Activated CD4-positive, alpha-beta T cell treated with anti-CD3 and anti-CD28 coated beads, Interleukin-2, amount 10 ng/mL, durations not matched to agents 7 days and 5 days (primary cell): Measurements from ENCODE around the gene PSMB9. TPM values are rescaled to one million over a fixed set of nuclear protein-coding genes. Genes with fewer than 3 reads are reported as not detected.

ENCODE experiments used
- CTCF ChIA-PET: fragments of 350-600 bp; sonication (Branson Sonifier 250); formaldehyde crosslinking; loops from one replicate; lab custom pipeline; 2021; ENCODE audit warnings: antibody characterized with exemption; lab: Charles Lee
- POLR2A ChIA-PET: fragments of 350-600 bp; sonication (Branson Sonifier 250); formaldehyde crosslinking; loops from one replicate; lab custom pipeline; 2021; ENCODE audit warnings: antibody characterized with exemption; lab: Charles Lee
- DNase-seq: peaks from one replicate; pipeline ENCODE4 v3.0.0-alpha.2; 2020
- H3K27ac Mint-ChIP-seq: one replicate; pipeline ENCODE4 v1.8.0; 2021; ENCODE audit warnings: mild to moderate bottlenecking, moderate library complexity, mixed read lengths
- H3K27me3 Mint-ChIP-seq: one replicate; pipeline ENCODE4 v1.8.0; 2021; ENCODE audit warnings: mixed read lengths
- H3K36me3 Mint-ChIP-seq: one replicate; pipeline ENCODE4 v1.8.0; 2021; ENCODE audit warnings: low read depth, mixed read lengths
- H3K4me1 Mint-ChIP-seq: one replicate; pipeline ENCODE4 v1.8.0; 2021; ENCODE audit warnings: mixed read lengths
- H3K4me3 Mint-ChIP-seq: one replicate; pipeline ENCODE4 v1.8.0; 2021; ENCODE audit warnings: mild to moderate bottlenecking, moderate library complexity, mixed read lengths
- H3K9me3 Mint-ChIP-seq: one replicate; pipeline ENCODE4 v1.8.0; 2021; ENCODE audit warnings: mixed read lengths
- total RNA-seq, 2 experiments: library from RNA; stranded (reverse); gene quantifications; one replicate each; pipeline ENCODE4 v1.2.3, GENCODE V29; 2021

The PSMB9 gene
- total RNA-seq, 2 experiments from 2014 or later = 329 to 391 TPM

DNA sequence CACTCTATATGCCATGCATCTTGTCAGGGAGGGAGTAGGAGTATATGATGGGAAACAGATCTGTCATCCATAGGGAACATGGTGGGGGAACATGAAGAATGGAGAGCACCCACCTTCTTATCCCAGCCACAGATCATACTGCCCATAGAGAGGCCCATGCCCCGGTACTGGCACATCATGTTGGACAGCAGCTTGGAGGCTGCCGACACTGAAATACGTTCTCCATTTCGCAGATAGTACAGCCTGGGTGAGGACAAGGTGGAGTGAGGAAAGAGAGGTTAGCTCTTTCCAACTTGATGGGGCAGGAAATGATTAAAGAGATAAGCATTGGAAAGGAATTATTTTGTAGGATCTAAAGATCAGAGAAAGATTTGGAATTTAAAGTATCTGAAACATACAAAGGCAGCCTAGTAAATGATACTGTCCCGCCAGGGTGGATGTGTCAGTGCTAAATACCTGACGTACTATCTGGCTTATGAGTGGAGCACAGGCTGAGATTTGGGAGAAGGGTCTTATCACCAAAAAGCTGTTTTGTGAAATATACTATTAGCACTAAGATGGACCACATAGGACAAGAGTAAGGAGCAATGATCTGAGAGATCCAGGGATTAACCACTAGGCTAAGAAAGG, 11.9 kb upstream of the PSMB9 start:
- peaks cover 64% of the 10 kb centered on the region for H3K4me1 Mint-ChIP-seq
- H3K27me3 Mint-ChIP-seq = no peaks in the 10 kb centered on the region
- peaks cover 76% of the 10 kb centered on the region for H3K36me3 Mint-ChIP-seq
- no peak for DNase-seq
- peak overlapping the region; percentile 100 for H3K27ac Mint-ChIP-seq
- CTCF ChIA-PET = interaction anchor here (0.7 to 7.1 kb wide), 5 partner anchors 9 to 136 kb away, joined by 3 to 88 read pairs (median 4); partner anchors contain the start of genes HLA-DMB, PSMB9 and TAP1
- no peaks in the 10 kb centered on the region for H3K9me3 Mint-ChIP-seq
- H3K4me3 Mint-ChIP-seq = peak overlapping the region; percentile 99
- POLR2A ChIA-PET = interaction anchor here (0.9 to 1.2 kb wide), 2 partner anchors 11 to 130 kb away, joined by 3 to 5 read pairs; partner anchors contain the start of gene TAP1

DNA sequence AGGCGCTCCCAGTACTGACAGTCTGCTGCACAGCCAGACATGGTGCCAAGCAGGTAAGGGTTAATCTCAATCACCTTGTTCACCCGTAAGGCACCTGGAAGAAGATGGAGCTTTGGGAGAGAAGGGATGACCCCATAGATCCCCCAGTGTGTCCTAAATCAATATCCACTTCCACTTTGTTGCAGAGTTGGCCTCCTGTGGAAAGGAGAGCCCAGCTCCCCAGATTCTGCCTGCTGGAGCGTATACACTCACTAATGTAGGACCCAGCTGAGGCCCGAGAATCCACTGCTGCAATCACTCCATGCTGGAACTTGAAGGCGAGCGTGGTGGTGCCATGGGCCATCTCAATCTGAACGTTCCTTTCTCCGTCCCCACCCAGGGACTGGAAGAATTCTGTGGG, 11.3 kb upstream of the PSMB9 start:
- Mint-ChIP-seq H3K27ac (peak overlapping the region; percentile 100), H3K27me3 (no peaks in the 10 kb centered on the region), H3K36me3 (peaks cover 76% of the 10 kb centered on the region), H3K4me1 (peaks cover 65% of the 10 kb centered on the region), H3K4me3 (peak overlapping the region; percentile 99), H3K9me3 (no peaks in the 10 kb centered on the region)
- ChIA-PET CTCF (interaction anchor here (0.7 to 7.1 kb wide), 5 partner anchors 8 to 135 kb away, joined by 3 to 88 read pairs (median 4); partner anchors contain the start of genes HLA-DMB, PSMB9 and TAP1), POLR2A (interaction anchor here (0.9 to 1.2 kb wide), 2 partner anchors 11 to 129 kb away, joined by 3 to 5 read pairs; partner anchors contain the start of gene TAP1)
- DNase-seq = peak; percentile 5

DNA sequence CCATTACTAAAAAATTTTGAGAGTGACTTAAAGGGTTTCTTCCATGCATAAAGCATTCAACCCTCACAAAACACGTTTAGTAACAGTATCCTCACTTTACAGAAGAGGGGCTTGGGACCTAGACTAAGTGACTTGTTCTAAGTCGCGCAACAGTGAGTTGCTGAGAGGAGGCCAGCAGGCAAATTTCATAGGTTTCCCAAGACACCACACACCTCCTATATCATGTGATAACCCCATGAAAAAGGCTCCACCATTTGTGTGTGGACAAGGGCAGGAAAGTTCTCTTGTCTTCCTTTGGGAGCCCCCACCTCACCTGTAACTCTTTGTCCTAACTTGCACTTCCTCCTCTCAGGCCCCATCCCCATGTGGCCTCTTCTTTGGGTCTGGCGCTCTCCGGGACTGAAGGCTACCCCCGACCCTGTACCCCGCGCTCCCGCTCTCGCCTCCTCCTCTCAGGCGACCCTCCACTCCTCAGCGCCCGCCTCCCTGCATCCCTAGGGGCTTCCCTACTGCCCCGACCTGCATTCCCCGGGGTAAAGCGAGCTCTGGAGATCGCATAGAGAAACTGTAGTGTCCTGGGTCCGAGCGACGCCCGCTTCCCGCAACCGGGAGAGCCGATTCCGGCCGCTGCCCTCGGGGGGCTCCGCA, 10.5 kb upstream of the PSMB9 start:
- Mint-ChIP-seq H3K4me1 (peaks cover 73% of the 10 kb centered on the region), H3K27me3 (no peaks in the 10 kb centered on the region), H3K36me3 (peaks cover 84% of the 10 kb centered on the region), H3K4me3 (peak overlapping the region; percentile 99), H3K27ac (peak overlapping the region; percentile 100), H3K9me3 (no peaks in the 10 kb centered on the region)
- ChIA-PET POLR2A (interaction anchor here (1.0 to 2.8 kb wide), 5 partner anchors 10 to 648 kb away, joined by 3 to 54 read pairs (median 5); partner anchors contain the start of genes PSMB9 and TAP1), CTCF (interaction anchor here (1.0 to 7.1 kb wide), 6 partner anchors 12 to 141 kb away, joined by 3 to 88 read pairs (median 4); partner anchors contain the start of genes HLA-DMA, PSMB9 and TAP1)
- peak; percentile 9 for DNase-seq

DNA sequence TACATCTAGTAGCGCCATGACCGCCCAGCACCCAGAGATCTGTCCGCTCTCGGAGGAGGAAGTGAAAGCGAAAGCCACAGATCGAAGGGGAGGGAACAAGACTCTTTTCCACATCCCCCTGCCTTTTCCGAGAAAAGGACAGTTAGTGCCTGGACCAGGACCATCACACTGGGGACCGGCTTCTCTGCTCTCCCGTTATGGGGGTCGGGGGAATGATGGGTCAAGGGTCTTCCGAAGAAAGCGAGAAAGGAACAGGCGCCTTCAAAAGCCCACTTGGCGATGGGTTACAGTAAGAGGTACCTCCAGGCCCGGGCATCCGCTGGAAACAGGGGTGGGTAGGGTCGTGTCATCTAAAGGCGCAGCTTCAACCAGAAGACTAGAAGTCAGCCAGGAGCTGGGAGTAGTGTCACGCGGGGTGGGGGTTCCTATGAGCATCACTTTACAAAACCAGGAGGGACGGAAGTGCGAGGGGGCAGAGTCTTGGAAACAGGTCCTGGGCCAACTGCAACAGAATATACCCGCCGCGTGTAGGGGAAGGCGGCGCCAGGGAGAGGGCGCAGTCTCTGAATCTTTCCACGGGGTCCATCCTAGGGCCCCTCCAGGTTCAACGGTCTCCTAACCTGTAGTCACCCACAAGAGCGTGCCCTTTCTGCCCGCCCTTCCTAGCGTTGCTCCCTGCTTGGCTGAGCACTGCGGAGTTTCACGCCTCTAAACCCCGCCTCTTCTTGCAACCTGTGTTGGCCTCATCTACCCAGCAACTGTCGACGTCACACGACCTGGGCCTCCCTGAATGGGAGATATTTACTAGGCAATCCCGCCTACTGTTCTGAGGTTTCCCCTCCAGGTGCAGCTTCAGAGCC, 9.8 kb upstream of the PSMB9 start, which contains the start of gene PSMB8:
Gene PSMB8 (minus strand): TSS at position 69 of the 860 bp plus-strand sequence. CDS start 51 bp downstream, at position 18.
- Mint-ChIP-seq H3K36me3 (peaks cover 91% of the 10 kb centered on the region), H3K9me3 (no peaks in the 10 kb centered on the region), H3K27ac (peak within 1 kb of the TSS; percentile 100), H3K4me1 (peaks cover 75% of the 10 kb centered on the region), H3K4me3 (peak within 1 kb of the TSS; percentile 99), H3K27me3 (no peaks in the 10 kb centered on the region)
- ChIA-PET CTCF (interaction anchor here (0.7 to 7.1 kb wide), 11 partner anchors 11 to 1149 kb away, joined by 3 to 88 read pairs (median 4); partner anchors contain the start of genes HLA-DMA, PSMB9 and TAP1), POLR2A (interaction anchor here (0.6 to 2.8 kb wide), 7 partner anchors 10 to 654 kb away, joined by 3 to 54 read pairs (median 4); partner anchors contain the start of genes PSMB9 and TAP1)
- DNase-seq = peak; percentile 99

DNA sequence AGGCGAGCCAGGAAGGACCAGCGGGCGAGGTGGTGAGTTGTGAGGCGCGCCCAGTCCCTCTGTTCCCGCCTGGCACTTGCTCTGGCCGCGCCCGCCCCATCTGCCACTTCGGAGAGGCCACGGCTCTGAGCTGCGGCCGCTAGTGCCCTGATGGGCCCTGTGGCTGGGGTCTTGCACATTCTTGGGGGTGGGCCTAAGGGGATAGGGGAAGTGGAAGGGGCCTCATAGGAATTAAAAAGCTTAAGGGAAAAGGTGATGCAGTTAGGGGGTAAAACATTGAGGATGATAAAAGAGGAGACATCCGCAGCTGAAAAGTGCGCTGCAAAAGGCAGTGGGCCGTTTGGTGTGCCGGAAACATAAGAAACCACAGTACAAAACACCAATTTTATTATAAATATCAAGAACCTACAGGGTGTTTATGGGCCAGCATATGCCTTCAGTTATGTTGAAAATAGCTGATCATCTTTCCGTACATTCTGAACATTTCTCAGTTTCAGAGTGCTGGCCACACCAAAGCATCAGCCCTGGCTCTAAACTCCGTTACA, 9.1 kb upstream of the PSMB9 start:
- no peak for DNase-seq

DNA sequence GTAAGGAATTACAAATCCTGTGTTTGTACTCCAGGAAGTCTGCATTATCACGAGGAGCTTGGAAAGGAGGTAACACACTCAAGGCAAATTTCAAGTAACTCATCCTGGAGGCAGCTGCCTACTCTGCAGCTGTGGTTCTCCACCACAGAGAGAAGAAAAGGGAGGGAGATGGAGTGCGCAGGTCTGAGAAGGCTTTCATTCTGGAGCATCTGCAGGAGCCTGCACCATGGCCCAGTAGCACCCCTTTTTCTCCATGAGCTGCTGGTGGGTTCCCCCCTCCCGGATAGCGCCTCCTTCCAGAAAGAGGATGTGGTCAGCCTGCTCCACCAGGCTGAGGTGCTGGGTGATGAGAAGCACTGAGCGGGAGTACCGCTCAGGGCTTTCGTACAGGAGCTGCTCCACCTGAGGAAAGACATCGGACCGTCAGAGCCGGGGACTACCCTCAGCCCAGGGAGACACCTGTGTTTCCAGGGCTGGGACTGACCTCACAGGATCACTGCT, 8.6 kb upstream of the PSMB9 start:
- no peaks in the 10 kb centered on the region for H3K27me3 Mint-ChIP-seq
- POLR2A ChIA-PET = interaction anchor here (0.6 to 2.8 kb wide), 5 partner anchors 8 to 415 kb away, joined by 3 to 54 read pairs (median 9); partner anchors contain the start of genes PSMB9 and TAP1
- peak overlapping the region; percentile 100 for H3K27ac Mint-ChIP-seq
- CTCF ChIA-PET = interaction anchor here (0.9 to 7.1 kb wide), 10 partner anchors 7 to 139 kb away, joined by 3 to 88 read pairs (median 9); partner anchors contain the start of genes PSMB9, TAP1 and TAP2
- H3K9me3 Mint-ChIP-seq = no peaks in the 10 kb centered on the region
- peak overlapping the region; percentile 99 for H3K4me3 Mint-ChIP-seq
- H3K4me1 Mint-ChIP-seq = peaks cover 73% of the 10 kb centered on the region
- H3K36me3 Mint-ChIP-seq = peaks cover 96% of the 10 kb centered on the region
- peak; percentile 64 for DNase-seq

More for the DNA sequence above, 9.1 kb upstream of the PSMB9 start:
- Mint-ChIP-seq H3K4me1 (peaks cover 73% of the 10 kb centered on the region), H3K36me3 (peaks cover 96% of the 10 kb centered on the region), H3K27ac (peak overlapping the region; percentile 100), H3K4me3 (peak overlapping the region; percentile 99), H3K9me3 (no peaks in the 10 kb centered on the region), H3K27me3 (no peaks in the 10 kb centered on the region)
- ChIA-PET CTCF (interaction anchor here (0.7 to 7.1 kb wide), 14 partner anchors 11 to 1150 kb away, joined by 3 to 88 read pairs (median 4); partner anchors contain the start of genes HLA-DMA, PSMB9 and TAP1), POLR2A (interaction anchor here (0.6 to 2.8 kb wide), 10 partner anchors 9 to 654 kb away, joined by 3 to 54 read pairs (median 4); partner anchors contain the start of genes PSMB9 and TAP1)

DNA sequence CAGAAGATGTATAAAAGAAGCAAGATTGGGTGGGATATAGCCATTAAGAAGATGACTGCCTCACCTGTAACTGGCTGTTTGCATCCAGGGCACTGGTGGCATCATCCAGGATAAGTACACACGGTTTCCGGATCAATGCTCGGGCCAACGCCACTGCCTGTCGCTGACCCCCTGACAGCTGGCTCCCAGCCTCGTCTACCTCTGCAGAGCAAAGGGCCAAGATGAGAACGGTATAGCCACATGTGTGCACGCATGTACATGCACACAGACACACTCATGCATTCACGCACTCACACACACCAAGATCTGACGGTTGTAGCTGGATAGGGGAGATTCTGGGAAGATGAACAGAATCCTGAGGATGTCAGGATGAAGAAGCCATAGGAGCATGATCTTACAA, 7.0 kb upstream of the PSMB9 start:
- Mint-ChIP-seq H3K4me1 (peaks cover 71% of the 10 kb centered on the region), H3K27me3 (no peaks in the 10 kb centered on the region), H3K4me3 (peak overlapping the region; percentile 99), H3K9me3 (no peaks in the 10 kb centered on the region), H3K36me3 (peaks cover 96% of the 10 kb centered on the region), H3K27ac (peak overlapping the region; percentile 100)
- no peak for DNase-seq
- CTCF ChIA-PET = interaction anchor here (2.2 to 7.1 kb wide), 5 partner anchors 8 to 138 kb away, joined by 11 to 88 read pairs (median 12); partner anchors contain the start of genes PSMB9, TAP1 and TAP2
- POLR2A ChIA-PET = no interaction called here

- Mint-ChIP-seq H3K36me3 (peaks cover 96% of the 10 kb centered on the region), H3K27ac (peak overlapping the region; percentile 100), H3K9me3 (no peaks in the 10 kb centered on the region), H3K4me1 (peaks cover 66% of the 10 kb centered on the region), H3K27me3 (no peaks in the 10 kb centered on the region), H3K4me3 (peak overlapping the region; percentile 99)
- CTCF ChIA-PET = interaction anchor here (2.6 kb wide), 1 partner anchor 10 kb away, joined by 12 read pairs; the partner anchor contains the start of gene TAP2
- POLR2A ChIA-PET = no interaction called here
- no peak for DNase-seq
Measured at GRCh38 chr6:32847795-32848194, 6.2 kb upstream of the PSMB9 start.

DNA sequence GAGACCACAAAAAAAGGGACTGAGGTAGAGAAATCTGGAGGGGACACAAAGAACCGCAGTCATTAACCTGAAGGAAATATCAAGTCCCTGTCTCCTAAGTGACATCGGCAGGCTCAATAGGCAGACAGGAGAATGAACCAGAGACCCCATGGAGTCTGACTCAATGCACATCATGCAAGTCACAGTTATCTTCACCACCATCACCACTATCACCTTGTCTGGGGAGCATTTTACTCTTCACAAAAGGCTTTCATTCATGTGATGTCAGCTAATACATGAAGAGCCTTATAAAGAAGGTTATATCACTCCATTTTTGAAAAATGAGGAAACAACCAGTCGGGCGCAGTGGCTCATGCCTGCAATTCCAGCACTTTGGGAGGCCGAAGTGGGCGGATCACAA, 4.9 kb upstream of the PSMB9 start:
- Mint-ChIP-seq H3K9me3 (no peaks in the 10 kb centered on the region), H3K27ac (peak overlapping the region; percentile 100), H3K27me3 (no peaks in the 10 kb centered on the region), H3K36me3 (peaks cover 84% of the 10 kb centered on the region), H3K4me3 (peak overlapping the region; percentile 99), H3K4me1 (peaks cover 62% of the 10 kb centered on the region)
- ChIA-PET POLR2A (no interaction called here), CTCF (interaction anchor here (1.1 to 3.7 kb wide), 2 partner anchors 10 to 558 kb away, joined by 3 to 32 read pairs; partner anchors contain the start of gene TAP2)
- no peak for DNase-seq

- no peaks in the 10 kb centered on the region for H3K9me3 Mint-ChIP-seq
- ChIA-PET CTCF (interaction anchor here (0.8 to 3.7 kb wide), 7 partner anchors 9 to 120 kb away, joined by 3 to 32 read pairs (median 4); partner anchors contain the start of gene TAP2), POLR2A (interaction anchor here (1.2 kb wide), 1 partner anchor 13 kb away, joined by 3 read pairs; the partner anchor contains the start of gene TAP2)
- peaks cover 84% of the 10 kb centered on the region for H3K36me3 Mint-ChIP-seq
- no peak for DNase-seq
- H3K27ac Mint-ChIP-seq = peak overlapping the region; percentile 97
- H3K4me1 Mint-ChIP-seq = peaks cover 63% of the 10 kb centered on the region
- H3K4me3 Mint-ChIP-seq = peak overlapping the region; percentile 98
- H3K27me3 Mint-ChIP-seq = no peaks in the 10 kb centered on the region
Measured at GRCh38 chr6:32851025-32851424, 3.0 kb upstream of the PSMB9 start.
